Stimulated activated CD4-positive, alpha-beta T cell treated with anti-CD3 and anti-CD28 coated beads, Interleukin-4, amount 100 ng/mL, for 4 hours (primary cell): Measurements from ENCODE around the gene EIF5.
A peak's percentile ranks its signal among the peaks of the same experiment; 100 is the strongest.

Experiments used
- DNase-seq, 2 experiments: peaks; one replicate each; pipeline ENCODE4 v3.0.0-alpha.2; 2020

Gene EIF5

GRCh38 chr14:103310576-103311095, 23.4 kb upstream of the EIF5 start:
- DNase-seq = no peak

- DNase-seq = no peak
Measured at GRCh38 chr14:103311171-103311997, 22.7 kb upstream of the EIF5 start.

GRCh38 chr14:103312006-103312635, 21.9 kb upstream of the EIF5 start:
- DNase-seq = no peak

- no peak for DNase-seq
Measured at GRCh38 chr14:103313704-103314103, 20.3 kb upstream of the EIF5 start.

GRCh38 chr14:103314496-103315277, 19.4 kb upstream of the EIF5 start:
- DNase-seq = no peak

- DNase-seq = no peak
Measured at GRCh38 chr14:103315351-103315911, 18.6 kb upstream of the EIF5 start.

- DNase-seq = no peak
Measured at GRCh38 chr14:103315941-103316340, 18.1 kb upstream of the EIF5 start.

GRCh38 chr14:103316721-103317121, 17.3 kb upstream of the EIF5 start:
- DNase-seq = no peak

- DNase-seq = no peak
Measured at GRCh38 chr14:103317251-103317650, 16.8 kb upstream of the EIF5 start.

GRCh38 chr14:103317976-103318580, 16.0 kb upstream of the EIF5 start:
- DNase-seq = no peak

- DNase-seq = no peak
Measured at GRCh38 chr14:103318750-103319419, 15.2 kb upstream of the EIF5 start.

GRCh38 chr14:103319422-103319821, 14.6 kb upstream of the EIF5 start:
- DNase-seq = no peak

GRCh38 chr14:103326078-103326477, 8.0 kb upstream of the EIF5 start:
- DNase-seq = no peak

GRCh38 chr14:103328941-103329340, 5.1 kb upstream of the EIF5 start:
- DNase-seq = no peak

GRCh38 chr14:103329401-103330347, 4.4 kb upstream of the EIF5 start:
- DNase-seq = no peak

GRCh38 chr14:103330536-103330935, 3.5 kb upstream of the EIF5 start:
- DNase-seq = no peak

GRCh38 chr14:103332143-103332919, 1.7 kb upstream of the EIF5 start:
- DNase-seq = no peak

- peak; percentile 85 to 91 for DNase-seq
Measured at GRCh38 chr14:103334644-103335622, 896 bp downstream of the EIF5 start.

GRCh38 chr14:103336191-103336590, 2.2 kb downstream of the EIF5 start:
- DNase-seq = no peak
